WERI-Rb-1 (cell line): ENCODE data around the gene KCNH2.

Source experiments
- DNase-seq: peaks from one replicate; pipeline ENCODE4 v3.0.0-alpha.2; 2020
- H3K27ac ChIP-seq: fragments of 250-450 bp; sonication (Bioruptor Pico); 2 replicates; pipeline ENCODE4 v1.5.1; 2020; ENCODE audit warnings: mild to moderate bottlenecking, moderate library complexity
- H3K27me3 ChIP-seq: fragments of 250-450 bp; sonication (Bioruptor Pico); 2 replicates; pipeline ENCODE4 v1.5.1; 2021; ENCODE audit warnings: mild to moderate bottlenecking, low read depth, moderate library complexity; ENCODE audit not compliant: insufficient read depth, severe bottlenecking
- H3K36me3 ChIP-seq: fragments of 250-450 bp; sonication (Bioruptor Pico); 2 replicates; pipeline ENCODE4 v1.5.1; 2020; ENCODE audit warnings: mild to moderate bottlenecking, moderate library complexity
- H3K4me3 ChIP-seq: 2 replicates; pipeline ENCODE4 v1.5.1; 2011; ENCODE audit warnings: low read depth, mild to moderate bottlenecking, control low read depth, low read length
- H3K9me3 ChIP-seq: fragments of 250-450 bp; sonication (Bioruptor Pico); 2 replicates; pipeline ENCODE4 v1.5.1; 2021; ENCODE audit warnings: mild to moderate bottlenecking, moderate library complexity; ENCODE audit not compliant: severe bottlenecking
- TF ChIP-seq, protein P1 (sequence below): IDR thresholded peaks from 2 replicates; pipeline ENCODE4 v1.5.1; 2011; ENCODE audit warnings: low read depth, mild to moderate bottlenecking, control low read depth, inconsistent platforms, low read length

The KCNH2 gene

GRCh38 chr7:150938566-150938965 lies 39.6 kb downstream of the KCNH2 start:
- TF ChIP-seq, protein P1, sequence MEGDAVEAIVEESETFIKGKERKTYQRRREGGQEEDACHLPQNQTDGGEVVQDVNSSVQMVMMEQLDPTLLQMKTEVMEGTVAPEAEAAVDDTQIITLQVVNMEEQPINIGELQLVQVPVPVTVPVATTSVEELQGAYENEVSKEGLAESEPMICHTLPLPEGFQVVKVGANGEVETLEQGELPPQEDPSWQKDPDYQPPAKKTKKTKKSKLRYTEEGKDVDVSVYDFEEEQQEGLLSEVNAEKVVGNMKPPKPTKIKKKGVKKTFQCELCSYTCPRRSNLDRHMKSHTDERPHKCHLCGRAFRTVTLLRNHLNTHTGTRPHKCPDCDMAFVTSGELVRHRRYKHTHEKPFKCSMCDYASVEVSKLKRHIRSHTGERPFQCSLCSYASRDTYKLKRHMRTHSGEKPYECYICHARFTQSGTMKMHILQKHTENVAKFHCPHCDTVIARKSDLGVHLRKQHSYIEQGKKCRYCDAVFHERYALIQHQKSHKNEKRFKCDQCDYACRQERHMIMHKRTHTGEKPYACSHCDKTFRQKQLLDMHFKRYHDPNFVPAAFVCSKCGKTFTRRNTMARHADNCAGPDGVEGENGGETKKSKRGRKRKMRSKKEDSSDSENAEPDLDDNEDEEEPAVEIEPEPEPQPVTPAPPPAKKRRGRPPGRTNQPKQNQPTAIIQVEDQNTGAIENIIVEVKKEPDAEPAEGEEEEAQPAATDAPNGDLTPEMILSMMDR = no peak
- no peaks in the 10 kb centered on the region for H3K27me3 ChIP-seq
- H3K4me3 ChIP-seq = no peak overlapping the region
- no peak for DNase-seq
- no peaks in the 10 kb centered on the region for H3K9me3 ChIP-seq
- peak overlapping the region; percentile 32; the same call in 1 of the 2 replicates for H3K27ac ChIP-seq
- no peaks in the 10 kb centered on the region for H3K36me3 ChIP-seq

GRCh38 chr7:150937848-150938561 lies 40.1 kb downstream of the KCNH2 start:
- TF ChIP-seq, protein P1 = no peak
- no peaks in the 10 kb centered on the region for H3K27me3 ChIP-seq
- DNase-seq = peak; percentile 92
- H3K4me3 ChIP-seq = no peak overlapping the region; the same call in 1 of the 2 replicates
- H3K36me3 ChIP-seq = no peaks in the 10 kb centered on the region
- H3K9me3 ChIP-seq = no peaks in the 10 kb centered on the region
- H3K27ac ChIP-seq = peak overlapping the region; percentile 33; the same call in 1 of the 2 replicates

GRCh38 chr7:150936018-150936417 lies 42.1 kb downstream of the KCNH2 start:
- no peak overlapping the region for H3K27ac ChIP-seq
- no peak for DNase-seq
- H3K4me3 ChIP-seq = no peak overlapping the region
- TF ChIP-seq, protein P1 = no peak
- no peaks in the 10 kb centered on the region for H3K9me3 ChIP-seq
- no peaks in the 10 kb centered on the region for H3K36me3 ChIP-seq
- H3K27me3 ChIP-seq = no peaks in the 10 kb centered on the region

GRCh38 chr7:150935149-150935548 lies 43.0 kb downstream of the KCNH2 start:
- Histone ChIP-seq H3K4me3 (no peak overlapping the region), H3K27me3 (no peaks in the 10 kb centered on the region), H3K27ac (no peak overlapping the region), H3K9me3 (no peaks in the 10 kb centered on the region), H3K36me3 (no peaks in the 10 kb centered on the region)
- DNase-seq = no peak
- TF ChIP-seq, protein P1 = no peak

DNA sequence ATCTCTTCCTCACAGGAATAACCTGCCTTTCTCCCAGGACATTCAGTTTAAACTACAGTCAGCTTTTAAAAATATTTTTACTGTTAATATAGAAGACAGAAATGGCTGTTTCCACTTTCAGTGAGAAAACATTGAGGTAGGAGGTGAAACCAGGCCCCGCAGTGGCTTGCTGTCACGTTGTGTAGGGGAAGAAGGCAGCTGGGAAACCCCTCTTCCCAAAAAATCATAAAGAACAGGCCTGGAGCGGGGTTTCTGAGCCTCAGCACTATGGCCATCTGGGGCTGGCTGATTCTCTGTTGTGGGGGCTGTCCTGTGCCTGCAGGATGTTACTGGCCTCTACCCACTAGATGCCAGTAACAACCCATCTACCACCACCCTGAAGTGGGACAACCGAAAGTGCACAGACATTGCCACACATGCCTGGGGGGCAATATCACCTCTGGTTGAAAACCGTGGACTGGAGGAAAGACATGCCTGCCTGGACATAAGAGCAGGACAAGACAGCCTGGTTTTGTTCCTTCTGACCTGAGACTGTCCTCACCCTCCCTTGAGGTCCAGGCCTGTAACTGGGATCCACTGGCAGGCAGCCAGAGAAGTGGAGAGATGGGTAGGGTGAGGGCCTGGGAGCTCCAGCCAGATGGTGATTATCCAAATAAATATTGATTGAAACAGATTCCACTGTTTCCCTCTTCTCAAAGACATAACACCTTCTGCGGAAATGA lies 43.9 kb downstream of the KCNH2 start:
- DNase-seq = peak; percentile 61
- 0 out of 2 replicates have a peak overlapping the region, but pooled peaks have one; percentile 25 for H3K27ac ChIP-seq
- H3K4me3 ChIP-seq = no peak overlapping the region
- TF ChIP-seq, protein P1 = no peak
- no peaks in the 10 kb centered on the region for H3K36me3 ChIP-seq
- H3K27me3 ChIP-seq = no peaks in the 10 kb centered on the region
- H3K9me3 ChIP-seq = no peaks in the 10 kb centered on the region
